Mesendoderm (in vitro differentiated cells): Measurements from ENCODE around the gene TELO2.

ENCODE experiments used
- DNase-seq: peaks from one replicate; pipeline ENCODE4 v3.0.0; 2013
- H2AK5ac ChIP-seq: 2 replicates; pipeline ENCODE4 v1.6.1; 2013; ENCODE audit warnings: low read length, inconsistent platforms
- H2BK120ac ChIP-seq: 2 replicates; pipeline ENCODE4 v1.6.1; 2013; ENCODE audit warnings: low read depth, mild to moderate bottlenecking, low read length, moderate library complexity, mixed read lengths
- H2BK15ac ChIP-seq: replicated peaks from 2 replicates; pipeline ENCODE4 v1.6.1; 2013; ENCODE audit warnings: low read depth, mild to moderate bottlenecking, moderate library complexity
- H2BK5ac ChIP-seq: 2 replicates; pipeline ENCODE4 v1.6.1; 2013; ENCODE audit warnings: low read length, inconsistent platforms
- H3K18ac ChIP-seq: 2 replicates; pipeline ENCODE4 v1.6.1; 2013; ENCODE audit warnings: mild to moderate bottlenecking, low read length, mixed read lengths
- H3K23ac ChIP-seq: one replicate; pipeline ENCODE4 v1.6.1; 2013; ENCODE audit warnings: low read length
- H3K27ac ChIP-seq: 2 replicates; pipeline ENCODE4 v1.5.1; 2013; ENCODE audit warnings: low read depth, mild to moderate bottlenecking, inconsistent platforms, low read length, moderate library complexity
- H3K27me3 ChIP-seq: 2 replicates; pipeline ENCODE4 v1.6.1; 2013; ENCODE audit warnings: low read length, control low read depth, mild to moderate bottlenecking, inconsistent platforms; ENCODE audit not compliant: insufficient read depth, poor library complexity
- H3K36me3 ChIP-seq: 2 replicates; pipeline ENCODE4 v1.6.1; 2013; ENCODE audit warnings: low read length, inconsistent platforms; ENCODE audit not compliant: control insufficient read depth, insufficient read depth
- H3K4ac ChIP-seq: one replicate; pipeline ENCODE4 v1.6.1; 2013; ENCODE audit warnings: low read depth, mild to moderate bottlenecking, low read length, moderate library complexity
- H3K4me1 ChIP-seq: 2 replicates; pipeline ENCODE4 v1.6.1; 2013; ENCODE audit warnings: low read depth, low read length, inconsistent platforms; ENCODE audit not compliant: control insufficient read depth
- H3K4me2 ChIP-seq: 2 replicates; pipeline ENCODE4 v1.6.1; 2013; ENCODE audit warnings: low read length
- H3K4me3 ChIP-seq: 2 replicates; pipeline ENCODE4 v1.5.1; 2013; ENCODE audit warnings: mild to moderate bottlenecking, low read length
- H3K56ac ChIP-seq: one replicate; pipeline ENCODE4 v1.6.1; 2013; ENCODE audit warnings: low read length
- H3K79me1 ChIP-seq: 2 replicates; pipeline ENCODE4 v1.6.1; 2013; ENCODE audit warnings: low read length, inconsistent platforms
- H3K79me2 ChIP-seq: 2 replicates; pipeline ENCODE4 v1.6.1; 2013; ENCODE audit warnings: mild to moderate bottlenecking, low read length; ENCODE audit not compliant: control insufficient read depth, insufficient read depth
- H3K9ac ChIP-seq: 2 replicates; pipeline ENCODE4 v1.6.1; 2013; ENCODE audit warnings: low read length, inconsistent platforms
- H4K5ac ChIP-seq: one replicate; pipeline ENCODE4 v1.6.1; 2013; ENCODE audit warnings: low read length
- H4K8ac ChIP-seq: one replicate; pipeline ENCODE4 v1.6.1; 2013; ENCODE audit warnings: low read depth, mild to moderate bottlenecking, control low read depth, low read length, moderate library complexity
- WGBS: extraction: QIAGEN DNeasy Blood & Tissue Kit; methylation state at CpG from one replicate; pipeline ENCODE4 v1.1.7; 2013; ENCODE audit warnings: low lambda C conversion rate, missing lambda C conversion rate; ENCODE audit not compliant: insufficient coverage; ENCODE audit errors: extremely low coverage; 5-methylcytosine and 5-hydroxymethylcytosine counted together

Gene TELO2

GRCh38 chr16:1525871-1526607 is 32.9 kb downstream of the TELO2 start:
- H3K79me2 ChIP-seq = no peaks in the 10 kb centered on the region
- H3K4ac ChIP-seq = no peak overlapping the region
- no peaks in the 10 kb centered on the region for H3K27me3 ChIP-seq
- no peak overlapping the region for H3K27ac ChIP-seq
- no peak overlapping the region for H3K56ac ChIP-seq
- H3K9ac ChIP-seq = no peak overlapping the region
- H3K36me3 ChIP-seq = no peaks in the 10 kb centered on the region
- no peak overlapping the region for H3K18ac ChIP-seq
- H3K4me2 ChIP-seq = no peak overlapping the region
- H2BK15ac ChIP-seq = no peak overlapping the region
- no peak overlapping the region for H3K23ac ChIP-seq
- no peaks in the 10 kb centered on the region for H3K4me1 ChIP-seq
- no CpG with 5 or more reads among the region's 44 CpGs for WGBS
- no peak overlapping the region for H2AK5ac ChIP-seq
- no peaks in the 10 kb centered on the region for H3K79me1 ChIP-seq
- H4K5ac ChIP-seq = no peak overlapping the region
- DNase-seq = no peak
- no peak overlapping the region for H3K4me3 ChIP-seq
- no peak overlapping the region for H2BK5ac ChIP-seq
- no peak overlapping the region for H4K8ac ChIP-seq
- H2BK120ac ChIP-seq = no peak overlapping the region

- no peak overlapping the region for H3K4me2 ChIP-seq
- no peak overlapping the region for H3K4ac ChIP-seq
- no peak overlapping the region for H2BK120ac ChIP-seq
Observed at GRCh38 chr16:1526608-1527555, 33.7 kb downstream of the TELO2 start.

GRCh38 chr16:1527836-1528811 is 35.0 kb downstream of the TELO2 start:
- Histone ChIP-seq H3K18ac (no peak overlapping the region), H3K4ac (no peak overlapping the region), H3K4me2 (no peak overlapping the region), H2BK120ac (no peak overlapping the region), H3K79me1 (no peaks in the 10 kb centered on the region), H3K4me3 (no peak overlapping the region), H2AK5ac (no peak overlapping the region), H3K79me2 (no peaks in the 10 kb centered on the region), H4K5ac (no peak overlapping the region), H3K56ac (no peak overlapping the region), H3K23ac (no peak overlapping the region), H4K8ac (no peak overlapping the region), H3K36me3 (no peaks in the 10 kb centered on the region), H3K27me3 (no peaks in the 10 kb centered on the region), H3K27ac (no peak overlapping the region), H3K4me1 (no peaks in the 10 kb centered on the region), H2BK5ac (no peak overlapping the region), H3K9ac (no peak overlapping the region), H2BK15ac (no peak overlapping the region)
- no peak for DNase-seq
- whole genome bisulfite sequencing = no CpG with 5 or more reads among the region's 42 CpGs

More at GRCh38 chr16:1526608-1527555, 33.7 kb downstream of the TELO2 start:
- Histone ChIP-seq H3K79me2 (no peaks in the 10 kb centered on the region), H3K56ac (no peak overlapping the region), H3K36me3 (no peaks in the 10 kb centered on the region), H2AK5ac (no peak overlapping the region), H3K9ac (no peak overlapping the region), H3K4me3 (no peak overlapping the region), H3K18ac (no peak overlapping the region), H2BK5ac (no peak overlapping the region), H4K5ac (no peak overlapping the region), H2BK15ac (no peak overlapping the region), H3K23ac (no peak overlapping the region), H3K27me3 (no peaks in the 10 kb centered on the region), H3K27ac (no peak overlapping the region), H3K4me1 (no peaks in the 10 kb centered on the region), H3K79me1 (no peaks in the 10 kb centered on the region), H4K8ac (no peak overlapping the region)
- no peak for DNase-seq
- WGBS = no CpG with 5 or more reads among the region's 38 CpGs

- H2BK120ac ChIP-seq = no peak overlapping the region
- H3K79me1 ChIP-seq = no peaks in the 10 kb centered on the region
- H4K5ac ChIP-seq = no peak overlapping the region
- no peak overlapping the region for H3K56ac ChIP-seq
- no peak overlapping the region for H3K18ac ChIP-seq
- no peaks in the 10 kb centered on the region for H3K27me3 ChIP-seq
- no peak overlapping the region for H4K8ac ChIP-seq
- DNase-seq = no peak
- H3K36me3 ChIP-seq = no peaks in the 10 kb centered on the region
- no peak overlapping the region for H3K23ac ChIP-seq
- no peak overlapping the region for H3K4me2 ChIP-seq
- H2AK5ac ChIP-seq = no peak overlapping the region
- H3K9ac ChIP-seq = no peak overlapping the region
- no peak overlapping the region for H2BK5ac ChIP-seq
- no peak overlapping the region for H3K4ac ChIP-seq
- no peaks in the 10 kb centered on the region for H3K79me2 ChIP-seq
- no peak overlapping the region for H2BK15ac ChIP-seq
- H3K4me3 ChIP-seq = no peak overlapping the region
- H3K27ac ChIP-seq = no peak overlapping the region
- no peaks in the 10 kb centered on the region for H3K4me1 ChIP-seq
- no CpG with 5 or more reads among the region's 29 CpGs for WGBS
Observed at GRCh38 chr16:1528921-1529537, 35.9 kb downstream of the TELO2 start.

- Histone ChIP-seq H3K36me3 (no peaks in the 10 kb centered on the region), H3K4me1 (no peaks in the 10 kb centered on the region), H3K79me2 (no peaks in the 10 kb centered on the region), H2BK15ac (no peak overlapping the region), H3K56ac (no peak overlapping the region), H3K23ac (no peak overlapping the region), H3K4me3 (no peak overlapping the region), H2AK5ac (no peak overlapping the region), H4K5ac (no peak overlapping the region), H4K8ac (no peak overlapping the region), H3K27me3 (no peaks in the 10 kb centered on the region), H3K18ac (no peak overlapping the region), H3K79me1 (no peaks in the 10 kb centered on the region), H3K4ac (no peak overlapping the region), H3K9ac (no peak overlapping the region), H2BK5ac (no peak overlapping the region), H3K27ac (no peak overlapping the region), H2BK120ac (no peak overlapping the region), H3K4me2 (no peak overlapping the region)
- no CpG with 5 or more reads among the region's 27 CpGs for WGBS
- no peak for DNase-seq
Observed at GRCh38 chr16:1530349-1530882, 37.3 kb downstream of the TELO2 start.
